Left lung (tissue), 10 donors: Measurements from ENCODE around the gene RNU6-8. TPM values are rescaled to one million over a fixed set of nuclear protein-coding genes. Genes with fewer than 3 reads are reported as not detected.

Experiments used
- ATAC-seq: fragments of 200-7000 bp; cut with Tn5 transposase; one replicate; pipeline ENCODE4 v1.9.1; 2020; ENCODE audit warnings: moderate library complexity
- DNase-seq, 4 donors: peaks; one replicate each; pipeline ENCODE4 v3.0.0-alpha.2; 2013 to 2020
- H3K27ac ChIP-seq, 2 donors: fragments of 200-600 bp; sonication (generic) in 1 of 2; one replicate each; pipeline versions ENCODE4 v1.5.0 to v1.8.0; 2020 to 2021
- H3K27me3 ChIP-seq, 2 donors: fragments of 200-600 bp; sonication (generic) in 1 of 2; one replicate each; pipeline versions ENCODE4 v1.5.0 to v1.8.0; 2020 to 2021
- H3K36me3 ChIP-seq, 2 donors: fragments of 200-600 bp; sonication (generic) in 1 of 2; one replicate each; pipeline versions ENCODE4 v1.5.0 to v1.8.0; 2020 to 2021
- H3K4me1 ChIP-seq, 2 donors: fragments of 200-600 bp; one replicate each; pipeline ENCODE4 v1.8.0; 2021
- H3K4me3 ChIP-seq, 2 donors: fragments of 200-600 bp; sonication (generic) in 1 of 2; one replicate each; pipeline versions ENCODE4 v1.5.0 to v1.8.0; 2020 to 2021; ENCODE audit warnings: mild to moderate bottlenecking in 1 of 2
- H3K9me3 ChIP-seq, 2 donors: fragments of 200-600 bp; sonication (generic) in 1 of 2; one replicate each; pipeline versions ENCODE4 v1.5.0 to v1.8.0; 2020 to 2021
- CTCF ChIP-seq, 2 donors: fragments of 200-600 bp; sonication (generic) in 1 of 2; IDR thresholded peaks; one replicate each; pipeline versions ENCODE4 v1.5.0 to v1.8.0; 2021; ENCODE audit warnings: antibody characterized with exemption in 2 of 2
- intact Hi-C, 2 donors: fragments of 100-400 bp; cut with DNase I; formaldehyde crosslinking; loops; one replicate each; pipeline versions ENCODE4 v1.11.2 to v1.14.2; 2022
- polyA plus RNA-seq, 6 donors: library from polyadenylated mRNA; unstranded; fragments of 120-200 nt; gene quantifications; one replicate each; pipeline ENCODE4 v1.2.1, GENCODE V29; 2013; ENCODE audit not compliant: insufficient read length in 6 of 6
- total RNA-seq, 2 donors: library from RNA; stranded (reverse); fragmentation: NEBNext Ultra II Directional; extraction: Animal tissue kit (Norgen Biotek cat#: 25700); gene quantifications; one replicate each; pipeline ENCODE4 v1.2.1, GENCODE V29; 2021
- donor health status: DM: no; HTN: yes; CAD: no.
- donor health status: DM: no; HTN: no; CAD: no.

Gene RNU6-8
- total and polyA plus RNA-seq, 8 donors, result not detected

- Histone ChIP-seq H3K27ac (peak overlapping the region; percentile 80 to 88), H3K27me3 (peaks cover 0 to 23% of the 10 kb centered on the region in 2 donors), H3K9me3 (no peaks in the 10 kb centered on the region), H3K36me3 (no peaks in the 10 kb centered on the region), H3K4me1 (peaks cover 9 to 31% of the 10 kb centered on the region in 2 donors), H3K4me3 (peak overlapping the region; percentile 60 to 61)
- no peak for TF ChIP-seq CTCF (IDR thresholded peaks at IDR 0.05)
- intact Hi-C loops, result no loop called here
- DNase-seq (peak in 2 of 4 donors; percentile 35 to 57), ATAC-seq (peak; percentile 3)
These were observed 525 bp downstream of the RNU6-8 start for GRCh38 chr14:32202491-32202997.

- DNase-seq (peak in 2 of 4 donors; percentile 69 to 86), ATAC-seq (peak; percentile 1)
- intact Hi-C loops, result no loop called here
- Histone ChIP-seq H3K9me3 (no peaks in the 10 kb centered on the region), H3K27me3 (peaks cover 0 to 23% of the 10 kb centered on the region in 2 donors), H3K36me3 (no peaks in the 10 kb centered on the region), H3K4me3 (peak within 1 kb of the TSS; percentile 60 to 61), H3K27ac (peak within 1 kb of the TSS; percentile 80 to 88), H3K4me1 (peaks cover 9 to 31% of the 10 kb centered on the region in 2 donors)
- no peak for TF ChIP-seq CTCF (IDR thresholded peaks at IDR 0.05)
These were observed 1.1 kb downstream of the RNU6-8 start, which contains the start of gene RNU6-7 for GRCh38 chr14:32201816-32202490. TSS of gene RNU6-7 (plus strand) at chr14:32202045.

- intact Hi-C loops, result no loop called here
- DNase-seq (peak; percentile 87 to 94 (median 92)), ATAC-seq (peak; percentile 83)
- Histone ChIP-seq H3K4me1 (peaks cover 9 to 31% of the 10 kb centered on the region in 2 donors), H3K36me3 (no peaks in the 10 kb centered on the region), H3K4me3 (peak overlapping the region; percentile 60 to 61), H3K27me3 (peaks cover 0 to 23% of the 10 kb centered on the region in 2 donors), H3K9me3 (no peaks in the 10 kb centered on the region), H3K27ac (peak overlapping the region; percentile 80 to 88)
- no peak for TF ChIP-seq CTCF (IDR thresholded peaks at IDR 0.05)
These were observed 1.8 kb downstream of the RNU6-8 start for GRCh38 chr14:32201193-32201815.

GRCh38 chr14:32200368-32201192 lies 2.5 kb downstream of the RNU6-8 start:
- DNase-seq (no peak), ATAC-seq (no peak)
- H3K36me3 ChIP-seq, result no peaks in the 10 kb centered on the region
- intact Hi-C loops, result no loop called here
- H3K27me3 ChIP-seq, result peaks cover 0 to 23% of the 10 kb centered on the region in 2 donors
- peak overlapping the region in 1 of 2 donors; percentile 80 for H3K27ac ChIP-seq
- no peaks in the 10 kb centered on the region for H3K9me3 ChIP-seq
- no peak for TF ChIP-seq CTCF (IDR thresholded peaks at IDR 0.05)
- H3K4me3 ChIP-seq, result peak overlapping the region; percentile 60 to 61
- peaks cover 9 to 31% of the 10 kb centered on the region in 2 donors for H3K4me1 ChIP-seq
